HG02610 (cell line): Measurements from ENCODE around the gene RNF5.
"Not testable (repeated sequence)": the region's sequence is repeated elsewhere in the genome, so short reads cannot be mapped to it uniquely, and the experiment has no call there.

Experiments used
- ATAC-seq: cut with Tn5 transposase; IDR thresholded peaks from one replicate; pipeline ENCODE4 v1.9.1; 2021; ENCODE audit warnings: mild to moderate bottlenecking, moderate library complexity; ENCODE audit not compliant: unreplicated experiment

Gene RNF5

DNA sequence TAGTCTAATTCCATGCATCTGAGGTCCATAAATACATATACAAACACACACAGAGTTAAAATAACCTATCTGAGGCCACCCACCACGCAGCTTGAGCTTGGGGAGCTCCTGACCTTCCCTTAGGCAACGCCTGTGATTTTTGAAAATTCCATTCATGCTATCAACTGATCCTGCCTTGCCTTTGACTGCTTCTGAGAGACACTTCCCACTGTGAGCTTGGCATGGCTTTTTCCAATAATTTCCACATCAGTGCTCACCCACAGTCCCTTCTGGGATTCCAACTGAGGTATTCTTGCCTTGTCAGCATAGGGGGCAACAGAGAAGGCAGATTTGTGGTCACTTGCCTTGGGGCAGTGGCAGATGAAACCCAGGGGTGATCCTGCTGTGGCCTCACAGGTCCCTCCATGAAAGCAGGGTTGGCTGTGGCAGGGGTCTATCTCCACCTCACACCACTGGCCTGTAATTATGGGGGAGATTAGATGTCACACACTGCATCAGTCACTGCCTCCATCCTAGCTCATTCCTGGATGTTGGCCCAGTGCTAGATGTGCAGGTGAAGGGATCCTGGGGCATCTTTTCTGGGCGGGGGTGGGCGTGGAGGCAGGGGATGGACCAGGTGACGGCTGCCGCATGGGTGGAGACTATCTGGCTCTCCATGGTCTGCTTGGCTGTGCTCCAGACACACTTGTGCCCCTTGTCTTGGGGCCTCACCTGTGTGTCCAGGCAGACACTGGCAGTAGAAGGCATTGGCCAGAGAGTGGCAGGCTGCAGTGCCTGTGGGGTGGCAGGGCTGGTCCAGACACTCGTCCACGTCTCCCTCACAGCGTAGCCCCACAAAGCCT is 25.4 kb downstream of the RNF5 start:
- ATAC-seq: no peak

DNA sequence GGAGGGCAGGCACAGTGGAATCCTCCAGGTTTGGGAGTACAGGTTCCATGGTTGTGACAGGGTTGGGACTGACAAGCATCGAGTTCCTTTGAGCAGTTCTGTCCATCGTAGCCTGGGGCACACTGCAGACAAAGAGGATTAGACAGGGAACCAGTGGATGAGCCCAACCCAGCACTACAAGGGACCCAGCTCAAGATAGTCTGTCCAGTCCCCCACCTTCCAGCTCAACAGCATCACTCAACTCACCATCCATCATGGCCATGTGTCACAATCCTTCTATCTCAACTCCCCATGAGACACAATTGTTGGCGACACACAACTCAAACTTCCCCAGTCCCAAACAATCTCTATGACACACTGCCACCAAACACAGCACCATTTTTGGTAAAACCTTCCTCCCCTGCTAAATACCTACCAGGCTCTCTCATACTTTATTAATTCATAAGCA is 26.1 kb downstream of the RNF5 start:
- no peak for ATAC-seq

- no peak for ATAC-seq
These were observed 30.8 kb downstream of the RNF5 start for GRCh38 chr6:32208996-32209395.

GRCh38 chr6:32210191-32210601 is 32.0 kb downstream of the RNF5 start:
- no peak for ATAC-seq

- not testable (repeated sequence) for ATAC-seq
These were observed 33.2 kb downstream of the RNF5 start for GRCh38 chr6:32211432-32211831.

- no peak for ATAC-seq
These were observed 34.0 kb downstream of the RNF5 start for GRCh38 chr6:32212076-32212760.

DNA sequence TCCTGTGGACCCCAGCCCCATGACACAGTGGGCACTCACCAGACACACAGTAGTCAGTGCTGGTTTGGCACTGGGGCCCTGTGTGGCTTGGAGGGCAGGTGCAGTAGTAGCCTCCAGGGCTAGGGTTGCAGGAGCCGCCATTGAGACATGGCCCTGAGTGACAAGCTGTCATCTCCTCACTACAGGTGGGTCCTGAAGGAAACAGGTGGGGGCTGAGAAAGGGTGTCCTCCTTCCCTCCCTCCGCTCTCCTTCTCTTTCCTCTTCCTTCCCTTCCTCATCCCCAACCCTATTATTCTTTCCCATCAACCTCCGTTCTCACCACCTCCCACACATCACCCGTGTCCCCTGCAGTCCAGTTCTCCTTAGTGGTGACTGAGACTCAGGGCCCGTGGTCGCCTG is 35.4 kb downstream of the RNF5 start:
- no peak for ATAC-seq

GRCh38 chr6:32214126-32214525 is 35.9 kb downstream of the RNF5 start:
- no peak for ATAC-seq

DNA sequence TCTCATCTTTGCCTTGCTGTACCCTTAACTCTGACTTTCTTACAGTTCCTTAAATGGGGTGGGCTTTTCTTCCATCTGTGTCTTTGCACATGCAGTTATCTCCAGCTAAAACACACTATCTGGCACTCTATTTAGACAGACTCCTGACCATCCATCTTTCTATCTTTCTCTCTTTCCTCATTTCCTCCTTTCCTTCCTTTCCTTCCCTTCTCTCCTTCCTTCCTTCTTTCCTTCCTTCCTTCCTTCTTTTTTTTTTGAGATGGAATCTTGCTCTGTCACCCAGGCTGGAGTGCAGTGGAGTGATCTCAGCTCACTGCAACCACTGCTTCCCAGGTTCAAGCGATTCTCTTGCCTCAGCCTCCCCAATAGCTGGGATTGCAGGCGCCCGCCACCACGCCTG is 37.4 kb downstream of the RNF5 start:
- ATAC-seq: no peak

DNA sequence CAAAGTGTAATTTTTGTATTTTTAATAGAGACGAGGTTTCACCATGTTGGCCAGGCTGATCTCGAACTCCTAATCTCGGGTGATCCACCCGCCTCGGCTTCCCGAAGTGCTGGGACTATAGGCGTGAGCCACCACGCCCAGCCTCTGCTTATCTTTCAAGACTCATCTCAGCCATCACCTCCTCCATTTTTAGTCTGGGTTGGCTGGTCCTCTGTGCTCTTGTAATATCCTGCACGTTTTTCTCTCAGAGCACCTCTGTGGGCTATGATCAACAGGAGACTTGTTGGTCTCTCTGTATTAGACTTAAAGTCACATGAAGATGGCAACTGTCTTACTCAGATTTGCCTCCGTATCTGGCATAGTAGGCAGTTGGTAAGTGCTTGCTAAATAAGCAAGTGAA is 38.1 kb downstream of the RNF5 start:
- no peak for ATAC-seq

- ATAC-seq: no peak
These were observed 38.8 kb downstream of the RNF5 start for GRCh38 chr6:32216998-32217397.

DNA sequence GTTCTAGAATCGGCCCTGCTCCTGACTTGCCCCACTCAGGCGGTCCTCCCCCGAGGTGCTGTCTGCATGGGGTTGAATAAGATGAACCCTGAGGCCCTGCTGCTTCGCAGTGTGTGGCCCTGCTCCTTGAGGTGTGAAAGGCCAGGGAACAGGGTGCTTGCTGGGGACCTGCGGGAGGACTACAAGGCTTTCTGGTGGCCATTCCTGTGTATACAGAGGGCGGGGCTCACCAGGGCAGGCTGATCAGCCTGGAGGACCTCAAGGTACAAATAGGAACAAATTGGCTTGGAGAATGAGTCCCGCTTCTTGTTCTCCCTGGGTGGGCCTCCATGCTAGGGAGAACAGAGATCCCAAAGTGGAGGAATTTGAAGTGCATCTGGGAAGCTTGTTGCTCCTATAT is 40.0 kb downstream of the RNF5 start:
- ATAC-seq: no peak

- ATAC-seq: no peak
These were observed 41.8 kb downstream of the RNF5 start for GRCh38 chr6:32220021-32220420.

DNA sequence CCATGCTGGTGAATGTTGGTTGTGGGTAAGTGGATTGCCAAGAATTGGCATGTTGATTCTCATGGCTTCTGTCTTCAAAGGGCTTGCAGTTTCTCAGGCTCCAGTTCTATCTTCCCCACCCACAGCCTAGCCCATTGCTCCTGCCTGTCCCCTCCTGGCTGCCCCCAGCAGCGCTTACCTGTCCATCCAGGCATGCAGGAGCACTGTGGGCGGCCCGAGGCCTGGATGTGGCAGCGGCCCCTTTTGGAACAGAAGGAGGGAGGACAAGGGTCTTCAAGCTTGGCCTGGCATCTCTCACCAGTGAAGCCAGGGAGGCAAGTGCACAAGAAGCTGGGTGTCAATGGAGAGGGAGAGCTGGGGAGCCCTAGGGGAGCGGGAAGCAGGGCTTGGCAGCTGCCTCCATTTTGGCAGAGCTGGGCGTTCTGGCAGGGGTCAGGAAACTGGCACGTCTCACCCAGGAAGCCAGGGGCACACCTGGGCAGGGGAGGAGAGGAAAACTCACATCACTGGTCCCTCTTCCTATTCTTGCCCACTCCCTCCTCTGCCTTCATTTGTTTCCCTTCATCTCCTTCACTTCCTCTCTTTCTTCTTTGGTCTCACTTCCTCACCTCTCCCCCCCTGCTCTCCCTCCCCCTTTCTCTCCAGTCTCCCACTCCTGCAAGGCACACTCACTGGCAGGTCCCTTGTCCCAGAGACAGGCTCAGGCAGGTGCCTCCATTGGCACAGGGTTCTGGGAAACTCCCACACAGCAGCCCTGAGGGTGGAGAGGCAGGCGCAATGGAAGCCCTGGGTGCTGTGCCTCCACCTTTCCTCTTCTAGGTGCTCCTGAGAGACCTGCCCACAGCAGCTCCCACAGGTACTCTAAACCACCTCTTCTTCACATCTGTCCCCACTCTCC is 44.4 kb downstream of the RNF5 start:
- no peak for ATAC-seq

GRCh38 chr6:32223258-32224235 is 45.3 kb downstream of the RNF5 start, which contains the start of gene NOTCH4:
Gene NOTCH4, minus strand, starts transcription at chr6:32224067. Its CDS starts 139 bp downstream, at chr6:32223928.
- no peak for ATAC-seq

DNA sequence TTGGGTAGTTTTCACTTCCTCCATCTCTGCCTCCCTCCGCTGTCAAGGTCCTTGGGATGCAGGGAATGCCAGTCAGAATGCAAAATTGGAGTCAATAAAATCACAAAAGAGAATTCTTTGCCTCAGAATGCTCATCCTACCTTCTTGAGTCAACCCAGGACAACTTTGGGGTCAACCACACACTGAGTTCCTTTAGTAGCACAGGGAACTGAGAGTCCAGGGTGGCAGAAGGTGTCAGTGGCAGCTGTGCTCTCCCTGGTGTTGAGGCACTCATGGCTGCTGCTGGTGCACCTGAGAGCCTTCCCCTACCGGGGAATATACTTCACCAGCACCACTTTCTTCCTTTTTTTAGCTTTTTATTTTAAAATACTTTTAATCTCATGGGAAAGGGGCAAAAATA is 46.5 kb downstream of the RNF5 start:
- peak; percentile 70 for ATAC-seq

- ATAC-seq: no peak
These were observed 48.2 kb downstream of the RNF5 start for GRCh38 chr6:32226434-32226833.
